Coronary artery (tissue), 2 donors: ENCODE data around the gene DNAJB12.
"Not testable (repeated sequence)": the region's sequence is repeated elsewhere in the genome, so short reads cannot be mapped to it uniquely, and the experiment has no call there.

Experiments used
- DNase-seq: peaks from one replicate; pipeline ENCODE4 v3.0.0-alpha.2; 2017; ENCODE audit warnings: low spot score
- H3K27ac ChIP-seq, 2 donors: fragments of 200-600 bp; sonication (generic); one replicate each; pipeline ENCODE4 v1.5.1; 2016 to 2019
- H3K4me3 ChIP-seq: fragments of 200-600 bp; sonication (generic); 2 replicates; pipeline ENCODE4 v1.5.1; 2016; ENCODE audit warnings: mild to moderate bottlenecking, moderate library complexity
- CTCF ChIP-seq: fragments of 200-600 bp; sonication (generic); IDR thresholded peaks from one replicate; pipeline ENCODE4 v1.5.1; 2019; ENCODE audit warnings: antibody characterized with exemption

DNAJB12 gene

DNA sequence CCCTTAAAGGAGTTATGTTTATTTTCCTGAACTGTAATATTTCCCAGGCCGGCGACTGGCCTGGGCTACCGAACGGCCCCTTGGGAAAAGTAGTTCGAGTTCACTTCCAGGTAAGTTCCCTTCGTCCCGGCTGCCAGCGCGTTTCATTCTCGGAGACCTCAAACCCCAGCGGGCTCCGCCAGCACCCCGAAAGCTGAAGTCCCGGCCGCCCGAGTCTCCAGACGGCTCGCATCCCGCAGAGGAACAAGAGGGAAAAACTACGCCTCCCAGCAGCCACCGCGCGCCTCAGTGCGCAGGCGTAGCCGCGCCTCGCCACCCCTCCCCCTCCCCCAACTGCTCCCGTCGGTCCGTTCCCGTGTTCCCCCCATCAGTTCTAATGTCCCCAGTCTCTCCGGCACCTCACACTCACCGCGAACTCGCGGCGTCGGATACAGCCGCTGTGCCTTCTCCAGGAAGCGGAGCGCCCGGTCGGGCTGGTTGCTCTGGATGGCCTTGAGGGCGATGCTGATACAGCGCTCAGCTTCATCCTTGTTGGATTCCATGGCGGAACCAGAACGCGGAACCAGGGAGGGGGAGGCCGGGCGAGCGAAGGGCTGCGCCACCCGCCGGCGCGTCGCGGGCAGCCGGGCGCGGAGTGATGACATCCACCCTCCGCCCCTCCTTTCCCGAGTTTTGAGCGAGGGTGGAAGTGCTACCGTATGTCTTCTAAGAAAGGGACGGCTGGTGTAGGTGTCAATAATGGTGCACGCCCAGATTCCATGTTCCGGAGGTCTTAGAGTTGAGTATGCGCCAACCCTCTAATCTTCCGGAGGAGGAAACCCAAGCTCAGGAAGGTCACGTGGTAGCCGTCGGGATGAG lies at the start of gene DNAJB12:
Gene DNAJB12, minus strand, starts transcription at position 564 of the 858 bp plus-strand sequence. Its CDS starts 22 bp downstream, at position 542.
- Histone ChIP-seq H3K27ac (peak within 1 kb of the TSS; percentile 86 to 94), H3K4me3 (peak within 1 kb of the TSS; percentile 80)
- no peak for TF ChIP-seq CTCF
- DNase-seq = peak; percentile 95

DNA sequence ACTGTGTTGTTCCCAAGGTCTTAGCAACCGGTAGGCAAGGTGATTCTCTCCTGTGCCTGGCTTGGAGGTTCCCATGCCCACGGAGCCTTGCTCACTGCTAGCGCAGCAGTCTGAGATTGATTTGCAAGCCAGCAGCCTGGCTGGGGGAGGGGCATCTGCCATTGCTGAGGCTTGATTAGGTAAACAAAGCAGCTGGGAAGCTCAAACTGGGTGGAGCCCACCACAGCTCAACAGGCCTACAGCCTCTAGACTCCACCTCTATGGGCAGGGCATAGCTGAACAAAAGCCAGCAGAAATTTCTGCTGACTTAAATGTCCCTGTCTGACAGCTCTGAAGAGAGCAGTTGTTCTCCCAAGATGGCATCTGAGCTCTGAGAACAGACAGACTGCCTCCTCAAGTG lies 40.9 kb upstream of the DNAJB12 start:
- H3K27ac ChIP-seq, H3K4me3 ChIP-seq, DNase-seq: not testable (repeated sequence)

DNA sequence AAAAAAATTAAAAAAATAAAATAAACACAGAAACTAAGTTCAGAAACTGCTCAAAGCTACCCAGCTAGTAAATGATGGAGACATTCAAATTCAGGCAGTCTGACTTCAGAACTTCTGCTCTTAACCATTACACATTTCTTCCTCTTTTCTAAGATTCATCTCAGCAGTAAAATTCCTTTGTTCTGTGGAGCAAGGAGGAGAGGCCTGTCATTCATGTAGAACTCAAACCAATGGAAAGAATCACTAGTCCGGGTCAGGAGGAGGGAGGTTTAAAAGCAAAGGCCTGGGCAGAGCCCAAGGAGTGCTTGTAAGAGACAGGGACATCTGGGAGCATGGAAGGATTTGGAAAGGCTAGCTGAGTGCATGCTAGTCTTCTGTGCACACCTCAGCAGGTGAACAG lies 37.9 kb upstream of the DNAJB12 start:
- no peak overlapping the region for H3K4me3 ChIP-seq
- no peak overlapping the region for H3K27ac ChIP-seq
- DNase-seq = no peak
- TF ChIP-seq CTCF = no peak

GRCh38 chr10:72390764-72391163 lies 36.0 kb upstream of the DNAJB12 start:
- no peak for DNase-seq
- Histone ChIP-seq H3K4me3 (no peak overlapping the region), H3K27ac (no peak overlapping the region)
- TF ChIP-seq CTCF = no peak

- no peak for DNase-seq
- Histone ChIP-seq H3K4me3 (no peak overlapping the region), H3K27ac (no peak overlapping the region)
- TF ChIP-seq CTCF = no peak
Measured at GRCh38 chr10:72389716-72390115, 35.0 kb upstream of the DNAJB12 start.

DNA sequence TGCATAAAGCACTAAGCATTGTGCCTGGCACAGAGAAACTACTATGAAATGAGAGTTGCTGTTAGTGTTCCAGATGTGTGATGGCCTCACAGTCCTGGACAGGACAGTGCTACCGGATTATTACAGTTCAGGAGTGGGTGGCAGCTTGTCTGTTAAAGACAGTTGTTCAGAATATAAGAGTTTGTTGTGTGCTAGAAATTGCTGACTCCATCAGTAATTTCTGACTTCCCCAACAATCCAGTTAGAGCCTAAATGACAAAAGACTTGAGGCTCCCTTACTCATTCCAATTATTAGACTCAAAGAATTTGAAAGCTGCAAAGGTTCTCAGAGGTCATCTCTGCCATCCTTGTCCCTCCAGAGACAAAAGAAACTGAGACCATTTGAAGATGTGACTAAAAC lies 34.3 kb upstream of the DNAJB12 start:
- DNase-seq = no peak
- Histone ChIP-seq H3K4me3 (no peak overlapping the region), H3K27ac (no peak overlapping the region)
- TF ChIP-seq CTCF = no peak

- TF ChIP-seq CTCF = no peak
- DNase-seq = no peak
- Histone ChIP-seq H3K4me3 (no peak overlapping the region), H3K27ac (no peak overlapping the region)
Measured at GRCh38 chr10:72388062-72388461, 33.3 kb upstream of the DNAJB12 start.
